LoVo (cell line): ENCODE data around the gene GNB5.
"Not testable (repeated sequence)": the region's sequence is repeated elsewhere in the genome, so short reads cannot be mapped to it uniquely, and the experiment has no call there.

Experiments used
- DNase-seq: peaks from one replicate; pipeline ENCODE4 v3.0.0-alpha.2; 2016; ENCODE audit warnings: low spot score

GNB5 gene

GRCh38 chr15:52191207-52191606 lies at the start of gene GNB5:
TSS of gene GNB5 (minus strand) at chr15:52191392. CDS start at chr15:52184676, 6,716 bp downstream.
- no peak for DNase-seq

DNA sequence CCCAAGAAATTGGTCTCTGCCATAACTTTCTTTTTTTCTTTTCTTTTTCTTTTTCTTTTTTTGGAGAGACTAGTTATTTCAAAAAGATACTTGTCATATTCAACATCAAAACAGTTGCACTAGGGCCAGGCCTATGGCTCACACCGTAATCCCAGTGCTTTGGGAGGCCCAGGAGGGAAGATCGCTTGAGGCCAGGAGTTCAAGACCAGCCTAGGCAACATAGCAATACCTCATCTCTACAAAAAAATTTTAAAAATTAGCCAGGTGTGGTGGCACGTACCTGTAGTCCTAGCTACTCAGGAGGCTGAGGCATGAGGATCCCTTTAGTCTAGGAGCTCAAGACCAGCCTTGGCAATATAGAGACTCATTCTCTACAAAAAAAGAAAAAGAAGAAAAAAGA lies 49.0 kb upstream of the GNB5 start:
- DNase-seq = no peak

GRCh38 chr15:52238989-52239525 lies 47.9 kb upstream of the GNB5 start:
- not testable (repeated sequence) for DNase-seq

DNA sequence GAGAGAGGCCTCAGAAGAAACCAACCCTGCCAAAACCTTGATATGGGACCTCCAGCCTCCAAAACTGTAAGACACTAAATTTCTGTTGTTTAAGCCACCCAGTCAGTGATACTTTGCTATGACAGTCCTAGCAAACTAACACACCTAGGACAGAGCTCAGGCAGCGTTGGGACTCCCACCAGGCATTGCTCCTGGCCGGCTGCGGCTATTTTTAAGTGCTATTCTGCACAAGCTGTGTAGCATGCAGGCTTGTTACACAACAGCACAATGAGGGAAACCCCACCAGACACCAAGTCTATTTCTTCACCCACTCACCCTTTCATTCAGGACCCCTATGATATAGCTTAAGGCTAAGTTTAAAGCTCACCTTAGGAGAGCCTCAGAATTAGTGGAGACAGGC lies 47.0 kb upstream of the GNB5 start:
- DNase-seq = no peak

GRCh38 chr15:52236013-52236412 lies 44.8 kb upstream of the GNB5 start:
- no peak for DNase-seq

DNA sequence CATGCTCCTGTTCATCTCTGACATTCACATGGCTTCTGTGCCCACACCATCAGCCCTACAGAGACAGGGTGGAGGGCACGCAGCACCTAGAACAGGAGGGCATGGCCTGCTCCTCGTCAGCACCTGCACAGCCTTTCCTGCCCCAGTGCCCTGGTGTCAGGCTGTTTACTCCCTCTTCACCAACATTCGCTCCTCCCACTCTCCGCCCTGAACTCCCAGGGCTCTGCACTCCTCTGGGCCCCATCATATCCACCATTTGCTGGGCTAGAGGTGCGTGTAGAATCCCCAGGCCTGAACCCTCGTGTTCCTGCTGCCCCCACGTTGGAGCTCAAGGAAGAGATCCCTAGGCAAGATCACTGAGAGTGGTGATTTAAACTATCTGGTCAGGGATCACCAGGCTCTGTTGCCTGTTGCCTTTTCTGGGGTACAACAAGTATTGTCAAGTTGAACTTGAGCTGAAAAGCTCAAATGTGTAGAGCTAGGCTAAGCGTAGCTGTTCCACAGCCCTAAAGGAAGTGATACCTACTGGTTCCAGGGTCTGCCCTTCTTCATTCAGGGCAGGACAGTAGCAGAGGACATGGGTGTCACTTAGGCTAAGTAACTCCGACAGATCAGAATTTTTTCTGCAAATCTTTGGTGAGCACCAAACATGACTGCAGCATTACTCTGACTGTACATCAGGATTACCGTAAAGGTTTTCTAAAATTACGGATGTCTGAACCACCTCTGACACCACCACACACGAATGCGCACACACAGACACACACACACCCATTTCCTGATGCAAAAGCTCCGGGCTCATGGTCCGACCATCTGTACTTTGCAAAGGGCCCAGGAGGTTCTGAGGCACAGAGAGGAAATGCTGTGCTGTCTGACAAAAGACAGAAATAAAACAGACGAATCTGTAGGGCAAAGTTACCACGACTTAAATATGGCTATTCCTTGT lies 43.7 kb upstream of the GNB5 start:
- DNase-seq = no peak

DNA sequence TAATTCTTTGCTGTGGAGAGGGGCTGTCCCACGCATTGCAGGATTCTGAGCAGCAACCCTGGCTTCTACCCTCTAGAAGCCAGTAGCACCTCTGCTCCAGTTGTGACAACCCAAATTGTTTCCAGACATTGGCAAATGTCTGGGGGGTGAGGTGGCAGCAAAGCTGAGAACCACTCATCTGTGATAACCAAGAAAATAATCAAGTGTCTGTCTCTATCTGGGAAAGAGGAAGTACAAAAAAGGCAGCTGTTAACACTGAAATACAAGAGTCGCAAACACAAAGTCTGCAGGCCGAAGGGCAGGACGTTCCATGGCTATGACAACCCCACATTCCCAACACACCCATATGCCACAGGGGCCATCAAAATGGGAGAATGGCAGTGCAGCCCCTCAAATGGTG lies 42.2 kb upstream of the GNB5 start:
- no peak for DNase-seq

- no peak for DNase-seq
Measured at GRCh38 chr15:52232327-52232726, 41.1 kb upstream of the GNB5 start.

GRCh38 chr15:52230073-52230472 lies 38.9 kb upstream of the GNB5 start:
- no peak for DNase-seq

GRCh38 chr15:52228921-52229320 lies 37.7 kb upstream of the GNB5 start:
- peak; percentile 28 for DNase-seq

- DNase-seq = peak; percentile 67
Measured at GRCh38 chr15:52227456-52227855, 36.3 kb upstream of the GNB5 start.

GRCh38 chr15:52225230-52225629 lies 34.0 kb upstream of the GNB5 start:
- no peak for DNase-seq

DNA sequence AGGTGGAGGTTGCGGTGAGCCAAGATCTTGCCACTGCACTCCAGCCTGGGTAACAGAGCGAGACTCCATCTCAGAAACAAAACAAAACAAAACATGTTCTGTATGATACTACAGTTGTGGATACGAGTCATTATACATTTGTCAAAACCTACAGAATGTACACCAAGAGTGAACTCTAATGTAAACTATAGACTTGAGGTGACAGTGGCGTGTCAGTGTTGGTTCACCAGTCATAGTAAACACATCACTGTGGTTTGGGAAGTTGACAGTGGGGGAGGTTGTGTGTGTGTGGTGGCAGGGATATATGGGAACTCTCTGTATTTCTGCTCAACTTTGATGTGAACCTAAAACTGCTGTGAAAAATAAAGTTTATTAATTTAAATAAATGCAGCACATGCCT lies 33.0 kb upstream of the GNB5 start:
- no peak for DNase-seq

DNA sequence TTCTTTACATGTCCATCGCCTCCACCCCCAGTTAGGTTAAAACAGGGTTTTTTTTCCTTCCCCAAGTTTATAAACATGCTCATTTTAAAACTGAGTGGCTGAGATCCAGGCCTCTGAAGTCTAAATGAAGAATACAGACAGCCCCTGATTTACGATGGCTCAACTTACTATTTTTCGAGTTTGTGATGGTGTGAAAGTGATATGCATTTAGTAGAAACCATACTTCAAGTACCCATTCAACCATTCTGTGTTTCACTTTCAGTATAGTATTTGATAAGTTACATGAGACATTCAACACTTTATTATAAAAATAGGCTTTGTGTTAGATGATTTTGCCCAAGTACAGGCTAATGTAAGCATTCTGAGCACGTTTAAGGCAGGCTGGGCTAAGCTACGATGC lies 30.5 kb upstream of the GNB5 start:
- DNase-seq = no peak

GRCh38 chr15:52220937-52221660 lies 29.9 kb upstream of the GNB5 start:
- no peak for DNase-seq

- no peak for DNase-seq
Measured at GRCh38 chr15:52220251-52220650, 29.1 kb upstream of the GNB5 start.

DNA sequence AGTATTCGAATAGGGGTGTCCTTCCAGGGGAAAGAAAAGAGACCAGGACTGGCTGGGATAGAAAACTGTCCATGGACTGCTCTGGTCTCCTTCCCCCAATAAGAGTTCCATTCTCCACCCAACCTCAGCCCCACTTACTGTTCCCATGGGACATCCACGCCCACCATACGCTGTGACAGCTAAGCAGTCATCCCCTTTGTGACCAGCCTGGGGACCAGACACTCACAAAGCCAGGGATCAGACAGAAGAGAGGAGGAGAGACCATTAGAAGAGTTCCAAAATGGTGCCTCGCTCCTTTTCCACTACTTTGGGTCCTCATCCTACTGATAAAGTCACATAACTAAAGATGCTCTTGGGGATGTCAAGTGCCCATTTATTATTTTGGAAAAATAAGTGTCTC lies 27.6 kb upstream of the GNB5 start:
- DNase-seq = no peak

GRCh38 chr15:52218371-52218770 lies 27.2 kb upstream of the GNB5 start:
- no peak for DNase-seq

- DNase-seq = no peak
Measured at GRCh38 chr15:52217186-52217585, 26.0 kb upstream of the GNB5 start.

- DNase-seq = no peak
Measured at GRCh38 chr15:52214553-52214952, 23.4 kb upstream of the GNB5 start.

DNA sequence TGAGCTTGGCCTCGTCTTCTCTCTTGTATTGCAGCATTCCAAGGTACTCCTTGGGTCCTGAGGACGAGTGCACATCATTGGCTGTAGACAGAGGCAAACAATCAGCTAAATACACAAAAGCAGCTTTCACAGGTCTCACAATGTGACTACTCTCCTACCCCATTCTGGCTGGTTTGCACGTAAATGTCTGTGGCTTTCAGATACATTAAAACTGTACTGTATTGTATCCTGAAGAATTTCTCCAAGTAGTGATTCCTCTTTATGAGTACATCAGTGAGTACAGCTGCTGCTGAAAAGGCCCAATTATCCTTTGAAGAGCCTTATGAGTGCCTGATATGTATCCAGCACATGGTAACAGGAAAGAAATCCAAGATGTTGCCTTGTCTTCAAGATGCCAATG lies 22.0 kb upstream of the GNB5 start:
- DNase-seq = no peak

- DNase-seq = peak; percentile 25
Measured at GRCh38 chr15:52208306-52208946, 17.2 kb upstream of the GNB5 start.

DNA sequence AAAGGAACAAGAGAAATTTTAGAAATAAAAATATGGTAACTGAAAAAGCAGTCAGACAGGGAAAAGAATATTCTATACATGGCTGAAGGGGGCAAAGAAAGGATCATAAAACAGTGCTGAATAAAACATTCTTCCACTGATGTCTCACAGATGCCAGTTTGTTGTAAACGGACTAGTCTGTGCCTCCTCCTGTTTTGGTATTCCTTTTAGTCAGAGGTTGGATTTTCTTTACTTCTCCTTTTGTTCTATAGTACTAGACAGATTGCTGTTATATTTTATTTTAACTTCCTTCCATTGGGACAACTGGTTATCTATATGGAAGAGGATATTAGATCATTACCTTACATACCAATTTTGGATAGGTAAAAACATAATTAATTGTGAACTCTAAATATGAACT lies 16.0 kb upstream of the GNB5 start:
- DNase-seq = no peak
